Right lobe of liver (tissue), 6 donors: Measurements from ENCODE around the gene GFOD1. TPM values are rescaled to one million over a fixed set of nuclear protein-coding genes. Genes with fewer than 3 reads are reported as not detected.

Source experiments
- ATAC-seq, 4 donors: fragments of 200-7000 bp; cut with Tn5 transposase; one replicate each; pipeline ENCODE4 v1.9.1; 2020; ENCODE audit warnings: mild to moderate bottlenecking in 4 of 4, moderate library complexity in 4 of 4
- DNase-seq, 3 donors: peaks; one replicate each; pipeline ENCODE4 v3.0.0-alpha.2; 2020
- H3K27ac ChIP-seq, 3 donors: fragments of 200-600 bp; one replicate each; pipeline ENCODE4 v1.8.0; 2022
- H3K27me3 ChIP-seq, 2 donors: fragments of 200-600 bp; one replicate each; pipeline ENCODE4 v1.8.0; 2022
- H3K36me3 ChIP-seq, 4 donors: fragments of 200-600 bp; sonication (generic) in 1 of 4; one replicate each; pipeline versions ENCODE4 v1.5.1 to v1.8.0; 2017 to 2022; ENCODE audit warnings: control low read depth in 1 of 4
- H3K4me1 ChIP-seq, 4 donors: fragments of 200-600 bp; sonication (generic) in 1 of 4; one replicate each; pipeline versions ENCODE4 v1.5.1 to v1.8.0; 2017 to 2022; ENCODE audit warnings: control low read depth in 1 of 4
- H3K4me3 ChIP-seq, 3 donors: fragments of 200-600 bp; one replicate each; pipeline ENCODE4 v1.8.0; 2022
- H3K9me3 ChIP-seq, 4 donors: fragments of 200-600 bp; sonication (generic) in 1 of 4; one replicate each; pipeline versions ENCODE4 v1.5.1 to v1.8.0; 2017 to 2022; ENCODE audit warnings: control low read depth in 1 of 4
- POLR2A ChIP-seq: fragments of 450-650 bp; IDR thresholded peaks from one replicate; pipeline ENCODE4 v1.6.1; 2017; ENCODE audit warnings: antibody characterized with exemption, mild to moderate bottlenecking
- WGBS: methylation state at CpG from one replicate; pipeline ENCODE4 v1.1.6; 2018; ENCODE audit warnings: low coverage, low lambda C conversion rate; ENCODE audit not compliant: insufficient coverage; ENCODE audit errors: missing lambda C conversion rate; 5-methylcytosine and 5-hydroxymethylcytosine counted together
- intact Hi-C, 2 donors: fragments of 100-400 bp; cut with DNase I; formaldehyde crosslinking; loops; one replicate each; pipeline versions ENCODE4 v1.11.2 to v1.14.1; 2022
- total RNA-seq, 6 experiments: library from RNA; depleted of rRNA in 2 of 6; stranded (reverse); fragments of >200 nt in 2 of 6; fragmentation: NEBNext Ultra II Directional in 3 of 6; extraction: Animal tissue kit (Norgen Biotek cat#: 25700) in 3 of 6; gene quantifications; one replicate each; pipeline versions ENCODE4 v1.1.0 to v1.2.4, GENCODE V29; 2016 to 2023
- TF ChIP-seq, protein P1 (sequence below), 4 donors: fragments of 200-600 bp in 3 of 4; fragments of 450-650 bp in 1 of 4; IDR thresholded peaks; one replicate each; pipeline versions ENCODE4 v1.5.1 to v1.8.0; 2016 to 2022; ENCODE audit warnings: antibody characterized with exemption in 4 of 4, mild to moderate bottlenecking in 2 of 4
- donor health status: DM: no; HTN: yes; CAD: no.
- donor health status: DM: no; HTN: no; CAD: no.
- donor health status: DM: no; HTN: no; CAD: no.
- donor health status: DM: no; HTN: yes; CAD: no.
- donor health status: DM: no; HTN: yes; CAD: no.

Gene GFOD1
- total RNA-seq, 6 experiments from 2014 or later = 5.4 to 8.5 (median 7.5) TPM

DNA sequence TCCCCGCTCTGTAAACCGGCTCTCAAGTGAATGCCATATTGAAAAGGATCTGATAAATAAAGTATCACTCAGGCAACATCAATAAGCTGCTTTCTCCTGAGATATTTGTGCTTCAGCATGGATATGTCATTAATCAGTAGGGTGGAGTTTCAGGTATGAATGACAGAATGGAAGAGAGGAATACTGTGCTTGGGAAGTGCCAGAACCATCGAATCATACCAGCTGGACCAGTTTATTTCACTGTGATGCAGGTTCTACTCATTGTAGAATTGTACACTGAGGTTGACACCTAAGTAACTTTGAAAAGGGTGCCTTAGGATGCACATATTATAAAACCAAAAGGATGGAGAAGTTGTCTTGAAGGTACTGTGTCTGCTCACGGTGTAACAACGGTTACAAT, 141.2 kb downstream of the GFOD1 start:
- DNase-seq (no peak), ATAC-seq (no peak)
- no peaks in the 10 kb centered on the region for H3K36me3 ChIP-seq
- no peak overlapping the region for H3K4me3 ChIP-seq
- H3K27me3 ChIP-seq = no peaks in the 10 kb centered on the region
- WGBS = 79% methylated on average over 5 of the region's 5 CpGs
- H3K27ac ChIP-seq = no peak overlapping the region
- intact Hi-C loops = loop anchor here in 1 of 2 donors (10.0 kb wide), 2 partner anchors 189 to 259 kb away; no protein-coding TSS in a partner anchor
- H3K4me1 ChIP-seq = no peaks in the 10 kb centered on the region
- no peaks in the 10 kb centered on the region for H3K9me3 ChIP-seq
- no peak for TF ChIP-seq POLR2A
- TF ChIP-seq, protein P1, sequence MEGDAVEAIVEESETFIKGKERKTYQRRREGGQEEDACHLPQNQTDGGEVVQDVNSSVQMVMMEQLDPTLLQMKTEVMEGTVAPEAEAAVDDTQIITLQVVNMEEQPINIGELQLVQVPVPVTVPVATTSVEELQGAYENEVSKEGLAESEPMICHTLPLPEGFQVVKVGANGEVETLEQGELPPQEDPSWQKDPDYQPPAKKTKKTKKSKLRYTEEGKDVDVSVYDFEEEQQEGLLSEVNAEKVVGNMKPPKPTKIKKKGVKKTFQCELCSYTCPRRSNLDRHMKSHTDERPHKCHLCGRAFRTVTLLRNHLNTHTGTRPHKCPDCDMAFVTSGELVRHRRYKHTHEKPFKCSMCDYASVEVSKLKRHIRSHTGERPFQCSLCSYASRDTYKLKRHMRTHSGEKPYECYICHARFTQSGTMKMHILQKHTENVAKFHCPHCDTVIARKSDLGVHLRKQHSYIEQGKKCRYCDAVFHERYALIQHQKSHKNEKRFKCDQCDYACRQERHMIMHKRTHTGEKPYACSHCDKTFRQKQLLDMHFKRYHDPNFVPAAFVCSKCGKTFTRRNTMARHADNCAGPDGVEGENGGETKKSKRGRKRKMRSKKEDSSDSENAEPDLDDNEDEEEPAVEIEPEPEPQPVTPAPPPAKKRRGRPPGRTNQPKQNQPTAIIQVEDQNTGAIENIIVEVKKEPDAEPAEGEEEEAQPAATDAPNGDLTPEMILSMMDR (IDR thresholded peaks at IDR 0.05) = no peak

DNA sequence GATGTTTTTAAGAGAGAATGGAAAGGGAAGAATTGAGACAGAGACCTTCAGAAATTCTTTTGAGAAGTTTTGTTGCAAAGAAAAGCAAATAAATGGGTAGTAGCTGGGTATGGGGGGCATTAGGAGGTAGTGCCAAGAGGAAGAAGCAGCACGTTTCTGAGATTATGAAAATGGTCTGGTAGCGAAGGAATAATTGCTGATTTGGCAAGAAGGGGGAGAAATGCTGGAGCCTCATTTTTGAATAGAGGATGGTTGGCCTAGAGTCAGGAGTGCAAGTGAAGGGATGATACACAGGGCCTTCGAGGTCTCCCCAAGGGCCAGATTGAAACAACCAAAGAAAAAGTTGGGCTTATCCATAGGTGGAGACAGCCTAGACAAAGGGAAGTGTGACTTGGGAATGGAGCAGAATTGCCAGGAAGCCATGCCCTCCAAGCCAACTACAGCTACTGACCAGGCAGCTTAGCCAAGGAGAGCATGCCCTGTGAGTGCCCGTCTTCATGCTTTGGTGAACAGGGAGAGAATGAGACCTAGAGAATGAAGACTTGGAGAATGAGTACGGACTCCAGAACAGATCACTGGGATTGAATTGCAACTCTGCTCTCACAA, 144.9 kb downstream of the GFOD1 start:
- Histone ChIP-seq H3K9me3 (no peaks in the 10 kb centered on the region), H3K4me1 (no peaks in the 10 kb centered on the region), H3K27me3 (no peaks in the 10 kb centered on the region), H3K27ac (no peak overlapping the region), H3K4me3 (no peak overlapping the region), H3K36me3 (no peaks in the 10 kb centered on the region)
- intact Hi-C loops = loop anchor here in 1 of 2 donors (10.0 kb wide), 2 partner anchors 192 to 262 kb away; no protein-coding TSS in a partner anchor
- DNase-seq = no peak
- no peak for TF ChIP-seq POLR2A
- TF ChIP-seq, protein P1 (IDR thresholded peaks at IDR 0.05) = no peak
- 66% methylated on average over 4 of the region's 5 CpGs for WGBS
- no peak for ATAC-seq

GRCh38 chr6:13339863-13340630, 147.4 kb downstream of the GFOD1 start:
- Histone ChIP-seq H3K9me3 (no peaks in the 10 kb centered on the region), H3K4me3 (no peak overlapping the region), H3K36me3 (no peaks in the 10 kb centered on the region), H3K27ac (no peak overlapping the region), H3K27me3 (no peaks in the 10 kb centered on the region), H3K4me1 (no peaks in the 10 kb centered on the region)
- no peak for ATAC-seq
- intact Hi-C loops = loop anchor here in 1 of 2 donors (10.0 kb wide), 4 partner anchors 145 to 425 kb away; no protein-coding TSS in a partner anchor
- WGBS = 65% methylated on average over 8 of the region's 8 CpGs
- no peak for DNase-seq
- TF ChIP-seq, protein P1 (IDR thresholded peaks at IDR 0.05) = no peak
- TF ChIP-seq POLR2A = no peak

DNA sequence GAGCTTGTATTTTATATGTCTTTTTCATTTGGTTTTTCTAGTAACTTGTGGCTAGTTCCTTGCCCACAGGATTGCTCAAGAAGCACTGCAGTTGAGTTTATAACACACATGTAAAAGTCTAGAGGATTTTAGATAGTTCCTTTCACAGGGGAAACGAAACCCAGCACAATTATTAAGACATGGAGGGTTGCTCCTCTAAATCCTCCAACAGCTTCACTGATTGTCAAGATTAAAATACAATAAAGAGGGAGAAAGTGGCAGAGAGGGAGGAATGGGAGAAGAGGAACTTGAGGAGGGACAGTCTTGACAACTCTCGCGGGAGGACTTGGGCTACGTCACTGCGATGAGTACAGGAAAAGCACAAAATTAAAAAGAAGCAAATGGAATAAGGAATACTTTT, 149.4 kb downstream of the GFOD1 start:
- DNase-seq (no peak), ATAC-seq (peak in 1 of 4 donors; percentile 24)
- H3K4me3 ChIP-seq = no peak overlapping the region
- H3K4me1 ChIP-seq = no peaks in the 10 kb centered on the region
- TF ChIP-seq, protein P1 (IDR thresholded peaks at IDR 0.05) = no peak
- TF ChIP-seq POLR2A = no peak
- H3K9me3 ChIP-seq = no peaks in the 10 kb centered on the region
- H3K36me3 ChIP-seq = no peaks in the 10 kb centered on the region
- WGBS = 50% methylated on average over 5 of the region's 5 CpGs
- intact Hi-C loops = loop anchor here in 1 of 2 donors (10.0 kb wide), 2 partner anchors 143 to 423 kb away; no protein-coding TSS in a partner anchor
- no peaks in the 10 kb centered on the region for H3K27me3 ChIP-seq
- H3K27ac ChIP-seq = no peak overlapping the region
